K562 (cell line): ENCODE results near the gene UBE2H. TPM values are rescaled to one million over a fixed set of nuclear protein-coding genes. Genes with fewer than 3 reads are reported as not detected.

Experiments used
- ATAC-seq: fragments of 200-7000 bp; cut with Tn5 transposase; 3 replicates; pipeline ENCODE4 v1.9.1; 2020; ENCODE audit warnings: moderate library complexity
- BruUV-seq: library from RNA; stranded (reverse); fragments of 400-500 nt; replicated peaks from 2 replicates; lab custom pipeline; 2021; lab: Mats Ljungman, UMichigan
- CTCF ChIA-PET: fragments of 300-600 bp; formaldehyde crosslinking; extraction: SDS; loops from one replicate; lab custom pipeline; 2021; ENCODE audit warnings: low intra/inter-chr PET ratio; lab: Yijun Ruan, JAX
- POLR2A ChIA-PET: fragments of 300-600, 350-650 bp; sonication (Branson Sonifier 250); formaldehyde crosslinking; extraction: SDS; loops from one replicate; lab custom pipeline; 2021; ENCODE audit warnings: antibody characterized with exemption, inconsistent platforms; lab: Yijun Ruan, JAX
- DNase-seq, 4 experiments: peaks; one replicate each; pipeline versions ENCODE4 v3.0.0 to v3.0.0-alpha.2; 2011 to 2018; ENCODE audit warnings: low spot score in 3 of 4, mixed read lengths in 3 of 4; ENCODE audit errors: extremely low read depth in 1 of 4
- FAIRE-seq: peaks from 2 replicates; lab custom pipeline; 2011; peaks lifted over from hg19 to GRCh38; lab: Jason Lieb, UNC
- H2AFZ ChIP-seq: 2 replicates; pipeline ENCODE4 v1.6.0; 2011; ENCODE audit warnings: low read depth, low read length, control low read depth, inconsistent platforms
- H3K27ac ChIP-seq: fragments of 200-600 bp; 3 replicates; pipeline ENCODE4 v1.8.0; 2011; ENCODE audit warnings: low read depth, mild to moderate bottlenecking, control low read depth, inconsistent platforms, low read length, moderate library complexity, mixed read lengths; ENCODE audit errors: extremely low read depth
- H3K27me3 ChIP-seq, 2 experiments: fragments of 300-600 bp in 1 of 2; 2 replicates in 1 of 2; 3 replicates in 1 of 2; pipeline versions ENCODE4 v1.6.0 to v1.8.0; 2011; ENCODE audit warnings: inconsistent platforms in 2 of 2, low read length in 2 of 2, mild to moderate bottlenecking in 1 of 2, mixed read lengths in 1 of 2, moderate library complexity in 1 of 2; ENCODE audit not compliant: control insufficient read depth in 2 of 2, insufficient read depth in 2 of 2
- H3K36me3 ChIP-seq: fragments of 300-600 bp; 3 replicates; pipeline ENCODE4 v1.8.0; 2011; ENCODE audit warnings: mild to moderate bottlenecking, low read length, inconsistent platforms; ENCODE audit not compliant: control insufficient read depth, insufficient read depth
- H3K4me1 ChIP-seq, 2 experiments: fragments of 200-600 bp in 1 of 2; replicated peaks in 1 of 2; 2 replicates in 1 of 2; 3 replicates in 1 of 2; pipeline versions ENCODE4 v1.5.1 to v1.8.0; 2011; ENCODE audit warnings: inconsistent platforms in 2 of 2, low read length in 2 of 2, mild to moderate bottlenecking in 1 of 2, mixed read lengths in 1 of 2, moderate library complexity in 1 of 2; ENCODE audit not compliant: control insufficient read depth in 2 of 2, insufficient read depth in 2 of 2
- H3K4me2 ChIP-seq: 2 replicates; pipeline ENCODE4 v1.6.1; 2011; ENCODE audit warnings: low read length, control low read depth, inconsistent platforms, mixed read lengths; ENCODE audit not compliant: insufficient read depth
- H3K4me3 ChIP-seq: fragments of 200-600 bp; sonication (generic), shearing (Covaris generic); 2 replicates; pipeline ENCODE4 v1.5.1; 2016; ENCODE audit warnings: control low read depth, inconsistent platforms
- H3K79me2 ChIP-seq: fragments of 200-600 bp; 3 replicates; pipeline ENCODE4 v1.8.0; 2011; ENCODE audit warnings: low read length, inconsistent platforms; ENCODE audit not compliant: control insufficient read depth, insufficient read depth
- H3K9ac ChIP-seq, 2 experiments: 2 replicates each; pipeline versions ENCODE4 v1.6.0 to v1.6.1; 2011; ENCODE audit warnings: low read depth in 2 of 2, low read length in 2 of 2, control low read depth in 1 of 2, inconsistent platforms in 1 of 2, mild to moderate bottlenecking in 1 of 2, mixed read lengths in 1 of 2; ENCODE audit not compliant: insufficient read depth in 1 of 2
- H3K9me1 ChIP-seq: one replicate; pipeline ENCODE4 v1.6.0; 2011; ENCODE audit warnings: inconsistent platforms, mild to moderate bottlenecking, low read length, moderate library complexity; ENCODE audit not compliant: control insufficient read depth, insufficient read depth
- H3K9me3 ChIP-seq: replicated peaks from 2 replicates; pipeline ENCODE4 v1.5.1; 2011; ENCODE audit warnings: low read depth, low read length, inconsistent platforms; ENCODE audit not compliant: control insufficient read depth, insufficient read depth
- H4K20me1 ChIP-seq: replicated peaks from 2 replicates; pipeline ENCODE4 v1.6.1; 2011; ENCODE audit warnings: low read length, inconsistent platforms, mixed read lengths; ENCODE audit not compliant: control insufficient read depth, insufficient read depth
- FOXK2 ChIP-seq, 2 experiments: fragments of 450-650 bp; IDR thresholded peaks in 1 of 2; conservative IDR thresholded peaks in 1 of 2; 2 replicates each; pipeline ENCODE4 v1.6.1; 2016; ENCODE audit warnings: low read depth in 2 of 2, mild to moderate bottlenecking in 1 of 2
- GMEB1 ChIP-seq: fragments of 250-450 bp; sonication (Bioruptor Pico); IDR thresholded peaks from 2 replicates; pipeline ENCODE4 v1.4.0; 2020; ENCODE audit warnings: mild to moderate bottlenecking
- HMGN3 ChIP-seq: IDR thresholded peaks from 2 replicates; pipeline ENCODE4 v1.6.1; 2011; ENCODE audit warnings: borderline replicate concordance, low read depth, mild to moderate bottlenecking, mixed read lengths, low read length; ENCODE audit not compliant: insufficient read length; ENCODE audit errors: extremely low read depth
- KAT7 ChIP-seq: sonication (generic); formaldehyde crosslinking; IDR thresholded peaks from 2 replicates; pipeline ENCODE4 v1.8.0; 2022; ENCODE audit warnings: missing genetic modification reagents, mild to moderate bottlenecking, borderline replicate concordance
- MCM3 ChIP-seq: fragments of 450-650 bp; IDR thresholded peaks from 2 replicates; pipeline ENCODE4 v1.6.1; 2016
- MYNN ChIP-seq, 2 experiments: sonication (generic); formaldehyde crosslinking in 1 of 2; IDR thresholded peaks; 2 replicates each; pipeline versions ENCODE4 v1.5.0 to v1.6.1; 2016 to 2020; ENCODE audit warnings: antibody characterized with exemption in 1 of 2, missing genetic modification reagents in 1 of 2
- RBM15 ChIP-seq: fragments of 200-400 bp; formaldehyde crosslinking; IDR thresholded peaks from 2 replicates; pipeline ENCODE4 v1.6.1; 2018; ENCODE audit warnings: mild to moderate bottlenecking, low read length, moderate library complexity; ENCODE audit not compliant: insufficient read depth
- RREB1 ChIP-seq: fragments of 250-450 bp; sonication (Bioruptor Pico); IDR thresholded peaks from 2 replicates; pipeline ENCODE4 v1.4.0; 2020
- ZC3H11A ChIP-seq: IDR thresholded peaks from 2 replicates; pipeline ENCODE4 v1.6.1; 2012; ENCODE audit warnings: low read depth, low read length, improper control_type of control experiment
- ZNF324 ChIP-seq: fragments of 250-450 bp; sonication (Bioruptor Pico); IDR thresholded peaks from 2 replicates; pipeline ENCODE4 v1.4.0; 2020; ENCODE audit warnings: mild to moderate bottlenecking
- ZNF444 ChIP-seq: fragments of 250-450 bp; sonication (Bioruptor Pico); IDR thresholded peaks from 2 replicates; pipeline ENCODE4 v1.4.0; 2020; ENCODE audit warnings: mild to moderate bottlenecking, moderate library complexity
- ZNF57 ChIP-seq: fragments of 450-650 bp; formaldehyde crosslinking; IDR thresholded peaks from 2 replicates; pipeline ENCODE4 v1.4.0; 2020; ENCODE audit warnings: mild to moderate bottlenecking, moderate library complexity
- ZNF75A ChIP-seq: fragments of 450-650 bp; formaldehyde crosslinking; IDR thresholded peaks from 2 replicates; pipeline ENCODE4 v1.4.0; 2020; ENCODE audit warnings: mild to moderate bottlenecking
- WGBS: fragments of 100-300 bp; shearing (Covaris generic); methylation state at CpG from one replicate; pipeline ENCODE4 v1.1.6; 2016; ENCODE audit warnings: low coverage, mixed read lengths; ENCODE audit not compliant: insufficient coverage; ENCODE audit errors: missing lambda C conversion rate; 5-methylcytosine and 5-hydroxymethylcytosine counted together
- in situ Hi-C: fragments of 300-500 bp; cut with MboI; formaldehyde crosslinking; loops from 4 replicates; pipeline ENCODE4 v1.15.0; 2018; ENCODE audit warnings: inconsistent platforms, mixed read lengths
- intact Hi-C: fragments of 100-400 bp; cut with micrococcal nuclease; formaldehyde crosslinking; loops from 2 replicates; pipeline ENCODE4 v1.14.2; 2022
- polyA plus RNA-seq, 8 experiments: library from polyadenylated mRNA; depleted of rRNA in 4 of 8; stranded (reverse) in 5 of 8; unstranded in 3 of 8; fragments of >200 nt; fragmentation: Nextera tagmentation in 2 of 8; fragmentation: Illumina TruSeq in 1 of 8; extraction: Ambion mirVana in 2 of 8; extraction: Trizol in 1 of 8; gene quantifications; 2 replicates each; pipeline versions ENCODE4 v1.2.1 to v1.2.3, GENCODE V29; 2011 to 2014; ENCODE audit warnings: inconsistent platforms in 1 of 8, missing spikeins in 1 of 8
- total RNA-seq, 7 experiments: library from RNA; depleted of rRNA in 6 of 7; stranded (reverse); fragments of >200 nt in 6 of 7; fragmentation: Illumina TruSeq in 2 of 7; extraction: Trizol in 2 of 7; gene quantifications; 2 replicates each; pipeline versions ENCODE4 v1.2.1 to v1.2.3, GENCODE V29; 2011 to 2021; ENCODE audit warnings: low replicate concordance in 1 of 7
- TF ChIP-seq, protein P1 (sequence below): fragments of 250-450 bp; sonication (Bioruptor Pico); IDR thresholded peaks from 2 replicates; pipeline ENCODE4 v1.5.0; 2022; ENCODE audit warnings: mild to moderate bottlenecking

Gene UBE2H
- total and polyA plus RNA-seq, 9 of the 15 experiments (the other 6 are each of a cell fraction or from before 2014, with no cell fraction given): 6.3 to 33.0 (median 13.3) TPM

DNA sequence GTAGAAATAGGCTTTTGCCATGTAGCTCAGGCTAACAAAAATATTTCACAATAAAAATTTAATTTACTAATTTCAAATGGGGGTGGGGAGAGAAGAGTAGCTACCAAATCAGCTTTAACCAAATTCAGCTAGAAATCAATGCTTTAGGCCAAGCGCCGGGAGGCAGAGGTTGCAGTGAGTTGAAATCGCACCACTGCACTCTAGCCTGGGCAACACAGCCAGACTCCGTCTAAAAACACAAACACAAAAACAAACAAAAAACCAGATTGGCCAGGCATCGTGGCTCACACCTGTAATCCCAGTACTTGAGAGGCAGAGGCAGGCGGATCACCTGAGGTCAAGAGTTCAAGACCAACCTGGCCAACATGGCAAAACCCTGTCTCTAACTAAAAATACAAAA is 9.4 kb downstream of the UBE2H start:
- 82% methylated on average over 6 of the region's 6 CpGs for WGBS
- Histone ChIP-seq H3K4me3 (no peak overlapping the region), H3K4me1 (peaks cover 4 to 7% of the 10 kb centered on the region in 2 experiments; a peak in 1 of 5 replicates), H3K27ac (no peak overlapping the region), H3K79me2 (0 out of 3 replicates have a peak, but pooled peaks cover 2% of the 10 kb centered on the region), H2AFZ (no peak overlapping the region), H3K27me3 (no peaks in the 10 kb centered on the region), H3K36me3 (no peaks in the 10 kb centered on the region), H4K20me1 (no peaks in the 10 kb centered on the region), H3K9me3 (no peaks in the 10 kb centered on the region), H3K9ac (no peak overlapping the region), H3K9me1 (no peaks in the 10 kb centered on the region), H3K4me2 (no peak overlapping the region)
- no peak for DNase-seq
- no TSS peak for BruUV-seq
- CTCF ChIA-PET: no interaction called here
- ATAC-seq: no peak
- in situ Hi-C loops: no loop called here
- intact Hi-C loops: no loop called here
- POLR2A ChIA-PET: interaction anchor here (1.1 to 1.6 kb wide), 5 partner anchors 8 to 27 kb away, joined by 3 to 6 read pairs (median 3); no protein-coding TSS in a partner anchor
- FAIRE-seq: no peak
- TF ChIP-seq, protein P1, sequence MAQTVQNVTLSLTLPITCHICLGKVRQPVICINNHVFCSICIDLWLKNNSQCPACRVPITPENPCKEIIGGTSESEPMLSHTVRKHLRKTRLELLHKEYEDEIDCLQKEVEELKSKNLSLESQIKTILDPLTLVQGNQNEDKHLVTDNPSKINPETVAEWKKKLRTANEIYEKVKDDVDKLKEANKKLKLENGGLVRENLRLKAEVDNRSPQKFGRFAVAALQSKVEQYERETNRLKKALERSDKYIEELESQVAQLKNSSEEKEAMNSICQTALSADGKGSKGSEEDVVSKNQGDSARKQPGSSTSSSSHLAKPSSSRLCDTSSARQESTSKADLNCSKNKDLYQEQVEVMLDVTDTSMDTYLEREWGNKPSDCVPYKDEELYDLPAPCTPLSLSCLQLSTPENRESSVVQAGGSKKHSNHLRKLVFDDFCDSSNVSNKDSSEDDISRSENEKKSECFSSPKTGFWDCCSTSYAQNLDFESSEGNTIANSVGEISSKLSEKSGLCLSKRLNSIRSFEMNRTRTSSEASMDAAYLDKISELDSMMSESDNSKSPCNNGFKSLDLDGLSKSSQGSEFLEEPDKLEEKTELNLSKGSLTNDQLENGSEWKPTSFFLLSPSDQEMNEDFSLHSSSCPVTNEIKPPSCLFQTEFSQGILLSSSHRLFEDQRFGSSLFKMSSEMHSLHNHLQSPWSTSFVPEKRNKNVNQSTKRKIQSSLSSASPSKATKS (CRISPR knock-in tag): no peak
- TF ChIP-seq MCM3 (no peak), ZNF57 (CRISPR knock-in tag) (no peak), GMEB1 (CRISPR knock-in tag) (no peak), FOXK2 (conservative IDR thresholded peaks at IDR 0.05 in 1 of 2, IDR thresholded peaks at IDR 0.05 in 1 of 2; ENCODE audit: low read depth in 2 of 2) (no peak), MYNN (IDR thresholded peaks at IDR 0.05) (no peak), MYNN (CRISPR knock-in tag; IDR thresholded peaks at IDR 0.05) (no peak), RREB1 (CRISPR knock-in tag) (no peak), ZC3H11A (no peak), ZNF324 (CRISPR knock-in tag) (no peak), HMGN3 (no peak), ZNF444 (CRISPR knock-in tag) (no peak), RBM15 (no peak), ZNF75A (CRISPR knock-in tag) (no peak), KAT7 (no peak)
